DMS79 treated with DMSO at 0.1 percent for 48 hours (cell line): ENCODE measurements around the gene NELFA.

Experiments used
- DNase-seq: peaks from one replicate; lab custom pipeline; 2025; lab: John Stamatoyannopoulos, UW

Gene NELFA

DNA sequence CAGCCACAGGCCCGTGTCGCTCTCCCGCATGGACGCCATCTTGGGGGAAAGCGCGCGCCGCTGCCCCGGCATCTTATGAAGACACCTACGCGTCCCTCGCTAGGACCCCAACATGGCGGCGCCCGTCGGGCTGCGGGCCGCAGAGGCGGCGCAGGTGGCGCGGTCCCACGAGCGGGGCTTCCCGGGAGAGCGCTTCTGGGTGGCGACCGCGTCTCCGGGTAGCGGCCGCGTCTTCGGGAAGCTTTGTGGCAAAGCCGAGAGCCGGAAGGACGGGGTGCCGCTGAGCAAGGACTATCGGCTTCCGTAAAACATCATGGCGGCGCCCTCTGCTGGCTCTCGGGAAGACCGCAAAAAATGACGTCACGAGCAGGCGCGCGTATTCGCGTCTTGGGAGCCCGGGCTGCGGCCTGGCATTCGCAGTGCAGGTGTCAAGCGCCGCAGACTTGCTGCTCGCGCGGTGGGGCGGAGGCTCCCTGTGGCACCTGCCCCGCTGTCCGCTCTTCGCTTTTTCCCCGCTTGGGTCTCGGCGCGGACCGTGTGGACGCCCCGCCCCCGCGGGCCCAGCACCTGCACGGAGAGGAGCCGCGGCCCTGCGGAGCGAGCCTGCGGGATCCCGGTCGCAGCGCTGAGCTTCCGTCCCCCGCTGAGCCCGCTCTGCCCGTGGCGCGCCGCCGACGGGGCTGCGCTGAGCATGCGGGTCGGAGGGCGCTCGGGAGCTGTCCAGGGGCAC, at the start of gene NELFA:
Gene NELFA, minus strand, starts transcription at position 54 of the 730 bp plus-strand sequence. Its CDS starts 15 bp downstream, at position 39.
- DNase-seq = peak; percentile 76

- no peak for DNase-seq
These were observed 48.8 kb upstream of the NELFA start for GRCh38 chr4:2057382-2058065.

DNA sequence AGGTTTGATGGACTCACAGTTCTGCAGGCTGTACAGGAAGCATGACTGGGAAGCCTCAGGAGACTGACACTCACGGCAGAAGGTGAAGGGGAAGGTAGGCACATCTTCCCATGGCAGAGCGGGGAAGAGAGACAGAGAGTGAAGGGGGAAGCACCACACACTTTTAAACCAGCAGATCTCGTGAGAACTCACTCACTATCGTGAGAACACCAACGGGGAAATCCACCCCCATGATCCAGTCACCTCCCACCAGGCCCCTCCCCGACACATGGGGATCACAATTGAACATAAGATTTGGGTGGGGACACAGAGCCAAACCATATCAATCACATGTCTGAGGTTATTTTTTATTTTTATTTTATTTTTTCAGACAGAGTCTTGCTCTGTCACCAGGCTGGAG, 45.4 kb upstream of the NELFA start:
- no peak for DNase-seq

DNA sequence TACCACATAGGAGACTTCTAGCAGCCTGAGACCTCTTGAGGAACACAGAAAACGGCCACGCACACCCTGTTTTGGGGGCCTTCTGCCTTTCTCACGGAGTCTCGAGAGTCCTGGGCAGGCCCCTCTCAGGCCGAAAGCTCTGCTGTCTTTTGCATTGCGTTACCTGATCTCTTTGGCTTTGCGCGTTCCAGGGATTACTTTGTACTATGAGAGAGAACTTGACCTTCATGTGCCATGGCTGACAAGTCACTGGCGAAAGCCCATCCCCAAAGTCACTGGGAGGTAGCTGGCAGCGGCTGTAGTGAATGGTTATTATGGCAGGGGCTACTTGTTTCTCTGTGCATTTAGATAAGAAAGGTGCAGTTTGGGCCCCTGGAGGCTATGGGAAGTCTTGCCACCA, 42.3 kb upstream of the NELFA start:
- no peak for DNase-seq

DNA sequence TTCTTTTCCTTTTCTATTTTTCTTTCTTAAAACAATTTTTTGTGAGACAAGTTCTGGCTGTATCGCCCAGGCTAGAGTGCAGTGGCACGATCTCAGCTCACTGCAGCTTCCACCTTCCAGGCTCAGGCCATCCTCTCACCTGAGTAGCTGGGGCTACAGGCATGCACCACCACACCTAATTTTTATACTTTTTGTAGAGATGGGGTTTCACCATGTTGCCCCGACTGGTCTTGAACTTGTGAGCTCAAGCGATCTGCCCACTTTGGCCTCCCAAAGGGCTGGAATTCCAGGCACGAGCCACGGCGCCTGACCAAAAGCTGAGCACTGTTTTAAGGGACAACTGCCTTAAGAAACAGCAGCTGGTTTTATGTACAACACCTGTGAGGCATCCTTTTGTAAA, 41.0 kb upstream of the NELFA start:
- DNase-seq = no peak

DNA sequence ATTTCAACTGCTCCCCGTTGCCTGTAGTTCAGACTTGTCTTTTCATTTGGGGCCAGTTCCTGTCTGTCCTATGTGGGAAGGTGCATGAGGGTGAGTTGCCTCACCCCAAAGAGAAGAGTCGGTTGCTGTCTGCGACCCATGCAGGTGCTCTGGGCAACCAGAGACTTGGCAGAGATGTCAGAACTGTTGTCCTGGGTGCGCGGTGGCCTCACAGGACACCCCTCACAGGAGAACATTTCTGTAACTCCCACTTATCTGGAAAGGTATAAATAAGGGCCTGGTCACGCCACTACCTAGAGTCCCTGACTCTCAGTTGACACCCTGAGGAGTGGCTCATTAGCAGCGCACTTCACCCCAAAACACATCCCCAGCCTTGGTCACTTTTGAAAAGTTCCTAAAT, 40.6 kb upstream of the NELFA start:
- no peak for DNase-seq

- no peak for DNase-seq
These were observed 40.1 kb upstream of the NELFA start for GRCh38 chr4:2048831-2049230.

- no peak for DNase-seq
These were observed 39.2 kb upstream of the NELFA start for GRCh38 chr4:2047781-2048581.

GRCh38 chr4:2047031-2047660, 38.4 kb upstream of the NELFA start:
- no peak for DNase-seq

DNA sequence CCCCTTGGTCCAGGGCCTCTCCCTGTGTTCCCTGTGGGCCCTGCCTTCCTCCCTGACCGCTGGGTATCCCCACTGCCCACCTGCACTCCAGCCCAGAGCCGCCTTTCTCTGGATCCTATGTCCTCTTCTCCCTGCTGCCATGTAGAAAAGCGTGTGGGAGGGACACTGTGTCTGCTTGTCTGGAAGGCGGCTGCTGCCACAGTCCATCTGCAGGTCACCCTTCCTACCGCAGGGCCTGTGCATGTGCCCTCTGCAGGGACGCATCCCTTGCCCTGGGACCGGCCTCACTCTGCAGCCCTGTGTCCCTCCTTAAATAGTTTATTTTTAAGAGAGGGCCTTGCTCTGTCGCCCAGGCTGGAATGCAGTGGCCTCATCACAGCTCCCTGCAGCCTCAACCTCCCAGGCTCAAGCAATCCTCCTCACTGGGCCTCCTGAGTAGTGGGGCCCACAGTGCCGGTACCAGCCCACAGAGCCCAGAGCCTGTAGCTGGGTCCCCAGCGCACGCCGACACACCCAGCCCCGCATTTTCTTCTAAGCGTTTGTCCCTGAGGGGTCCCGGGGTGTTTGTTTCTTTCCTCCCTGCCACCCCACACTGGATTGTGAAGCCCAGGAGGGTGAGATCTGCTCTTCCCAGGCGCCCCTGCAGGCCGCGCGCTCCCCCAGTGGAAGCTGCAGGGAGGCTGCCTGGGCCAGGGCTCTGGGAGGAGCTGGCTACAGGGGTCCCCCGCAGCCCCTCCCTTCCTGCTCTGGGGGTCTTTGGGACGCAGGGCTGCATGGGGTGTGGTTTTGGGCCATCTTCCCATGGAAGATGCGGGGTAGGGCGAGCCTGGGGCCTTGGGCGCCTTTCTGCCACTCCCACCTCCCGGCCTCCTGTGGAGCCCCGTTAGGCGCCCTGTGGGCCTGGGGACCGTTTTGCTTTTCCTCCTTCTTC, 37.5 kb upstream of the NELFA start:
- DNase-seq = no peak

GRCh38 chr4:2045518-2045951, 36.8 kb upstream of the NELFA start:
- DNase-seq = no peak

DNA sequence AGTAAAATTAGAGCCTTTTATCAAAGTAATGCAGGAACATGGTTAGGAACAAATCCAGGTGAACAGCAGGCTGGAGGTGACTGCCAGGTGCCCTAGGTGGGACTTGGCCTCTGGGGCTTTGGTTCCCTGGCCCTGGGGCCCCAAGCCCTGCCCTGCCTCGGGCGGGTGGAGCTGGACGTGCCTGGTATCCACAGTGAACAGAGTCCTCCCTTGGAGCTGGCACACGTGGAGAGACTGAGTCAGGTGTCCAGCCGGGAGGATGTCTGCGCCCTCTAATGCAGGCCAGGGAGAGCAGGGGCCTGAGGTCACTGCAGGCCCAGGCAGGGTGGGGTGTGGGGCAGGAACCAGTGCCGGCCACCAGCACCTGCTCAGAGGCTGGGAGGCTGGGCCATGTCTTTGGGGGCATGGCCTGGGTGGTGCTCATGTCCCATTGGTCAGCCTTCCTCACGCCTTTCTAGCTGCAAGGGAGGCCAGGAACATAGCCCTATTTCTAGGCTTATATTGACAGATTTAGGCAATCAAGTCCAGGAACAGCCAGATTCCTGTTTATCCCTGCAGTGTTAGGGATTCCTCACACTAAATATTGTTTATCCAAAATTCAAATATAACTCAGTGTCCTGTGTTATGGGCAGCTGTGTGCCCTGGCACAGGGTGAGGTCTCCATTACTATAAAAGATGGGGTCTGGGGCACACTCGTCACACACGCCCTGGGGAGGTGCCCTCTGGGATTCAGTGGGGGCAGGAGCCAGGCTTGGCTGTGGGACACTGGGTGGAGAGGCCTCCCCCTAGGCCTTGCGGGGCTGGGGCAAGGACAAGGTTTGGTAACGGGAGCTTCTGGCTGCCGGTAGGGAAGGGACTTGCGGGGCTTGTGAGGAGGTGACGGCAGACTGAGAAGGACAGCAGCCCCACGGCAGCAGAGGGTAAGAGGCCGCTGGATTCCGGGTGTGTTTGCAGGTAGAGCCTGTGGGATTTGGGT, 36.1 kb upstream of the NELFA start:
- no peak for DNase-seq

DNA sequence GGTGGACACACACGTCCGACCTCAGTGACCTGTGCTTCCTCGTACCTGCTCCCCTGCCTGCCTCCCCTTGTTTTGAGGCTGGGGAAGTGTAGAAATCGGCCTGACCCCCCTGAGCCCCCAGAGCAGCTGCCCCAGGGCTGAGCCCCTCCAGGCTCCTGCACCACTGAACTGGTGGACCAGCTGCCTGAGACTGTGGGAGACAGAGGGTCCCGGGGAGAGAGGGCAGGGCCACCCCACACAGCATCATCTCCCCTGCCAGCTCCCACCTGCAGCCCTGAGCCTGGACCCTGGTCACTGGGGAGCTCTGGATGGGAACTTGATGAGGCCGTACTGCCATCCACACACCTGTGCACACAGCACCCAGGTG, 35.3 kb upstream of the NELFA start:
- DNase-seq = no peak

DNA sequence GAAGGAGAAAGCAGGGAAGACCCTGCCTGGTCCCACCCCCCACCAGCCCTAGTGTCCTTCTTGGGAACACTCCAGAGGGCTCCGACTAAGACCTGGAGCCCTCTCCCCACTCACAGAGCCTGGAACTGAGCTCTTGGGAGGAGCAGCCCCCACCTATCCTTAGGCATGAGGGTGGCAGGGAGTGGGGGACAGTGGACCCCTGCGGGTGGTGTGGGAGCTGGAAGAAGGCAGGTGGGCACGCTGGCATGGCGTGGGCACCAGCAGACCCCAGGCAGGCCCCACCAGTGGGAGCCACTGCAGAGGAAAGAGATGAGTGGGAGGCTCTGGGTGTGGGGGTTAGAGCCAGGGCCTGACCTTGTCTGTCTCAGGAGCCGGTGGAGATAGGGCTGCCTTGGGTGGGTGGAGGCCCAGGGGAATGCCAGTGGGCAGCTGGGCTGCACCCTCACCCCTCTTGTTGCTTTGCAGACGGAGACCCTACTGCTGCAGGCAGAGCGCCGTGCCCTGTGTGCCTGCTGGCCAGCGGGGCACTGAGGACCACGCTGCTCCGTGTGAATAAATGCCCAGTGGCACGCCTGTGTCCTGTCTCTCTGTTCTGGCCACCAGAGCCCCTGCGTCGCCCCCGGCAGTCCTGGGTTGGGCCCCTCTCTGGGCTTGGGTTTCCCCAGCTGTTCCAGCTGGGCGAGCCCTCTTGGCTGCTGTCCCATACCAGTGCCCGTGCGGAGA, 34.8 kb upstream of the NELFA start:
- DNase-seq = no peak

DNA sequence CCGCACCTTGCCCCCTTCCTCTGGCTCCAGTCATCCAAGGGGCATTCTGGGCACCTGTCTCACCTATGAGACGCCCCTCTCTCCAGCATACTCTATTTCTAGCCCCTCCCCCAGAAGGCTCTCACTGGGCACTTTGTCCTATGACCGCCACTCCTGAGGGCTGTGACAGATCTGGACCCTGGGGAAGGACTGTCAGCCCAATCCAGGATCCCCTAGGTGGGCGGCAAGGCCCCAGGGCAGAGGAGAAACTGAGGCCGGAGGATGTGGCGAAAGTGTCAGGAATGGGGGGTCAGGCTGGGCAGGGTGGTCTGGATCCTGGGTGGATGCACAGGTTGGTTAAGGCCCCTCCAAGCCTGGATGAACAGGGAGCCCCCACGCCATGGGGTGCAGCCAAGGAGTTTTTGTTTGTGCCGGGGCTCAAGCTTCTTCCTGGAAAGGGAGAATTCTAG, 34.2 kb upstream of the NELFA start:
- no peak for DNase-seq

DNA sequence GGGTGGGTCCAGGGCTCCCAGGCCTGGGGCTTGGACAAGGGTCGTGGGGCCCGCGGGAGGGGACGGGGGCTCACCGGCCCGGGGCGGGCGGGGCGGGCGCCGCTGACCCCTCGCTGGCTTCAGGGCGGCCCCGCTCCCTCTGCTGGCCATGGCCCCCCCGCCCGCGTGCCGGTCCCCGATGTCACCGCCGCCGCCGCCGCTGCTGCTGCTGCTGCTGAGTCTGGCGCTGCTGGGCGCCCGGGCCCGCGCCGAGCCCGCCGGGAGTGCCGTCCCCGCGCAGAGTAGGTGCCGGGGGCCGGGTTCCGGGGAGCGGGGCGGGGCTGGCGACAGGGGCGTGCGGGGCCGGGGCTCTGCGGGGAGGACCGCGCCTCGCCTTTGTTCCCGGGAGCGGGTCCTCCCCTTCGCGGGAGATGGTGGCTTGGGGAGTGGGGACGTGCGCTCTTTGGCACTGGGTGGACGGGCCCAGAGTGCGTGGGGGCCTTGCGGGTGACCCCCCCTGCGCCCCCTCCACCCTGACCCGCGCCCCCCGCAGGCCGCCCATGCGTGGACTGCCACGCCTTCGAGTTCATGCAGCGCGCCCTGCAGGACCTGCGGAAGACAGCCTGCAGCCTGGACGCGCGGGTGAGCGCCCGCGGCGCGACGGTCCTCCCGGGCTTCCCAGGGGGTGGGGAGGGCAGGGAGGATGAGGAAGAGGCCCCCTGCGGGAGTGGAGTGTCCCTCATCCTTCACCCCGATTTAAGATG, 33.6 kb upstream of the NELFA start:
- DNase-seq = no peak

DNA sequence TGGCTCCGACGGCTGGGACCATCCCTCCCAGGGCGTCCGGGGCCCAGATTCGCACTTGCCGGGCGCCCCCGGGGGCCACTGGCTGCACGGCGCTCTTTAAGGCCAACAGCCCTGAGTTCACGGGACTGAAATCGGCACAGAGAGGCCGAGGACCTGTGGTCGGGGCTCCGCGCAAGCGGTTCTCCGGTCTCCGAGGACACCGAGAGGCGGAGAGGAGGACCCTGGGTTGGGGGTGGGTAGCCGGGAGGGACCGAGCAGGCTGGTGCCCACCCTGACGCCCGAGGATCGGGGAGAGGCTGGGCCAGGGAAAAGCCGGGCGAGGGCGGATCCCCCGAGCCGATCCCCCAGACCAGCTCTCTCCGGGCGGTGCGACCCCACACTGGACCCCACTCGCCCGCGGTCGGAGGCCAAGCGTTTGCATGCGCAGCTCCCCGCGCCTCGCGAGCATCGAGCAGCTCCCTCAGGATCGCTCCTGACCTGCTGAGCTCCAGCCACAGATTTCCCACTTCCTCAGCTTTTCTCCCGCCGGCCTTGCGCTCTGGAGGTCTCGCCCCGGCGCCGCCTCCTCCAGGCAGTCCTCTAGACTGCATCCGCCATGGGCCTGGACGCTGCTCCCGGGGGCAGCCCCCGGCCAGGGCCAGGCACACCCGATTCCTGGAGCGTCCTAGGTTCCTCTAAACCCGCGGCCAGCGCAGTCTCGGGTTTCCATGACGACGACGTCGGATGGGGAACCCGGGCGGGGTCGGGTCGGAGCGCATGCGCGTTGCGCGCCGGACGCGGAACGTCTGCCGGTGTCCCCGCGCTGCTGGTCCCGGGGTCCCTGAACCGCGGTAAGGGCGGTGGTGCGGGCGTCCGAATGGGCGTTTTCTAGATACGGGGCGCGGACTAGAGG, 32.7 kb upstream of the NELFA start:
- DNase-seq = peak; percentile 5
